ENCODE measurements around the gene PIGP. TPM values are rescaled to one million over a fixed set of nuclear protein-coding genes. Genes with fewer than 3 reads are reported as not detected.

Gene PIGP
- total and polyA plus RNA-seq, 9 of the 15 experiments (the other 6 are each of a cell fraction or from before 2014, with no cell fraction given), result 18.3 to 122 (median 35.6) TPM

DNA sequence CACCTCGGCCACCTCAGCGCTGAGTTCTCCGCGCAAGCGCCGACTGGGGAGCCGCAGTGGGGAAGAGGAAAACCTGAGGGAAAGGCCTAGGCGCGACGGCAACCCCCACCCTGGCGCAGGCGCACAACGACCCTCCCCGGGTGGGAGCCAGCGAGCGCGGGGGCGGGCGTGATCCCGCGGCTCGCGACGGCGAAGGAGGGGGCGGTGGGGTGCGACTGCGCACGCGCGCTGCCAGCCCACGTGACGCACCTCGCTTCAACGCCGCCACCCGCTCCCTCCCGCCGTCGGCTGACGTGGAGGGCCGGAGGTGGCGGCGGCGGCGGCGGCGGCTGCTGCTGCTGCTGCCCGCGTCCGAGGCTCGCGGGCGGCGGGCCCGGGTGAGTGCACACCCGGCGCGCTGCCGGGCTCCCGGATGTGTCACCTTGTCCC, at the start of gene PIGP, which contains the start of gene TTC3 (continued):
- TF ChIP-seq KDM2B (CRISPR knock-in tag; IDR thresholded peaks at IDR 0.05) (no peak; the same call in 1 of the 2 replicates), TCF15 (CRISPR knock-in tag; IDR thresholded peaks at IDR 0.05) (no peak), RCOR1 (IDR thresholded peaks at IDR 0.05; ENCODE audit: borderline replicate concordance in 1 of 2, low read depth in 2 of 2, low read length in 2 of 2) (no peak), CAMTA2 (CRISPR knock-in tag; conservative IDR thresholded peaks at IDR 0.05) (no peak), FOXA1 (IDR thresholded peaks at IDR 0.05; ENCODE audit: borderline replicate concordance) (no peak), ATF2 (CRISPR knock-in tag; IDR thresholded peaks at IDR 0.05) (no peak), ATF7 (IDR thresholded peaks at IDR 0.05) (peak; percentile 79), ETV1 (tag; conservative IDR thresholded peaks at IDR 0.05; ENCODE audit: low read depth) (no peak), ZBTB7A (IDR thresholded peaks at IDR 0.05; ENCODE audit: borderline replicate concordance, control insufficient read depth, low read depth, low read length) (peak; percentile 8), ZNF212 (CRISPR knock-in tag; IDR thresholded peaks at IDR 0.05) (no peak), KDM1A (IDR thresholded peaks at IDR 0.05) (no peak), STAT5B (CRISPR knock-in tag; IDR thresholded peaks at IDR 0.05) (no peak), NBN (IDR thresholded peaks at IDR 0.05; ENCODE audit: low read depth) (no peak), CXXC5 (CRISPR knock-in tag; IDR thresholded peaks at IDR 0.05) (peak; percentile 96), GTF2E2 (tag; IDR thresholded peaks at IDR 0.05) (peak; percentile 72; the same call in 1 of the 2 replicates), NFYB (IDR thresholded peaks at IDR 0.05; ENCODE audit: extremely low read depth, insufficient read length) (no peak), BRF1 (IDR thresholded peaks at IDR 0.05; ENCODE audit: borderline replicate concordance, extremely low read depth, insufficient read length) (no peak), CBX8 (IDR thresholded peaks at IDR 0.05; ENCODE audit: borderline replicate concordance, extremely low read depth, low read depth, low read length, poor library complexity, severe bottlenecking) (no peak)
- TF ChIP-seq, protein P1, sequence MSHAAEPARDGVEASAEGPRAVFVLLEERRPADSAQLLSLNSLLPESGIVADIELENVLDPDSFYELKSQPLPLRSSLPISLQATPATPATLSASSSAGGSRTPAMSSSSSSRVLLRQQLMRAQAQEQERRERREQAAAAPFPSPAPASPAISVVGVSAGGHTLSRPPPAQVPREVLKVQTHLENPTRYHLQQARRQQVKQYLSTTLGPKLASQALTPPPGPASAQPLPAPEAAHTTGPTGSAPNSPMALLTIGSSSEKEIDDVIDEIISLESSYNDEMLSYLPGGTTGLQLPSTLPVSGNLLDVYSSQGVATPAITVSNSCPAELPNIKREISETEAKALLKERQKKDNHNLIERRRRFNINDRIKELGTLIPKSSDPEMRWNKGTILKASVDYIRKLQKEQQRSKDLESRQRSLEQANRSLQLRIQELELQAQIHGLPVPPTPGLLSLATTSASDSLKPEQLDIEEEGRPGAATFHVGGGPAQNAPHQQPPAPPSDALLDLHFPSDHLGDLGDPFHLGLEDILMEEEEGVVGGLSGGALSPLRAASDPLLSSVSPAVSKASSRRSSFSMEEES (CRISPR knock-in tag; IDR thresholded peaks at IDR 0.05), result peak; percentile 94
- TF ChIP-seq, protein P2, sequence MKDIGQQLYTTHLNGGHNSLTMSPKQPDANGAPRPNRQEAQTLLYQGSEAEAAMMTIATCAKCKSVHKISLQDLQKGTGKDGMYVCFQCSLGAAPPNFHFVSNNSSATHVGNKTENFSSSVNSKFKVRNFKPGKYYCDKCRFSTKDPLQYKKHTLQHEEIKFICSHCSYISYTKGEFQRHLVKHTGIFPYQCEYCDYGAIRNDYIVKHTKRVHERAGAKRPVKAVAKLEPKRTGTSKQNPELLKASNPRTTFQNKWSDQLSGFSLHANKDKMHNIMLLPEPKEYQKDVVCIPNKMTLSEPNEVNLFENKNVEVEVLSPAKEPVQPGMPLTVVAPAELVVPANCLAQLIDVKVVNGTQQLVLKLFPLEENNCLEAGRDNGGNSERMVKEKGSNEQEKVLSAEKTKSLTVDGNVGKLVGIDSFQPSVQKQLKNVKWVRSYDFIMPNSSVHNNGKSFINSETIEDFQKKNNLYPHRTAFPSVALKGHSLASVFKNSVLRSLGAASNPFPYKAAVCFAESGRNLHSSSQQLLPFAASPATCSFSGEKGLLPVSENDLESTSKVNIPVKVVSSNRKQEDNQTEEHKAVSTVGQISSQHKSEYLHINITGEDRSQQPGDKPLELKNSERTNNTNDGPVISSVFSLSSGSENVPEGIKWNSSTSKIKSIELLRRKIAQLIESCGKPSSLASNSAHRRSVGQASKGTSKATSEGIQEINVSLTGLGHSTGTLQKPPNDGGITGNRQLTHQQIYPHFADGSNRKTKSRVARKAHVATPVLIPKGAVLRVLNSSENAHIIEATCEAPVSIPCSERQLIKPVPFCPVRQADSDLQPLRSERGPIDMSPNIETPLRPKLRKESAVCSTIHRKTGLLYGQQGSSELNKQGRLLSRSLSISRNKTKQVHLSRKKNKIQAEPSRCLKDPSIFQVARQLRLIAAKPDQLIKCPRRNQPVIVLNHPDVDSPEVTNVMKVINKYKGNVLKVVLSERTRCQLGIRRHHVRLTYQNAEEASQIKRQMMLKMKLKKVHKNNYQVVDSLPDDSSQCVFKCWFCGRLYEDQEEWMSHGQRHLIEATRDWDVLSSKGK (CRISPR knock-in tag; IDR thresholded peaks at IDR 0.05), result no peak
- TF ChIP-seq, protein P3, sequence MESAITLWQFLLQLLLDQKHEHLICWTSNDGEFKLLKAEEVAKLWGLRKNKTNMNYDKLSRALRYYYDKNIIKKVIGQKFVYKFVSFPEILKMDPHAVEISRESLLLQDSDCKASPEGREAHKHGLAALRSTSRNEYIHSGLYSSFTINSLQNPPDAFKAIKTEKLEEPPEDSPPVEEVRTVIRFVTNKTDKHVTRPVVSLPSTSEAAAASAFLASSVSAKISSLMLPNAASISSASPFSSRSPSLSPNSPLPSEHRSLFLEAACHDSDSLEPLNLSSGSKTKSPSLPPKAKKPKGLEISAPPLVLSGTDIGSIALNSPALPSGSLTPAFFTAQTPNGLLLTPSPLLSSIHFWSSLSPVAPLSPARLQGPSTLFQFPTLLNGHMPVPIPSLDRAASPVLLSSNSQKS (CRISPR knock-in tag; IDR thresholded peaks at IDR 0.05), result no peak

Data from K562 (cell line).